Prostate gland (tissue), 2 donors: ENCODE measurements around the gene ASIC2. TPM values are rescaled to one million over a fixed set of nuclear protein-coding genes. Genes with fewer than 3 reads are reported as not detected.

Experiments
- DNase-seq: peaks from one replicate; pipeline ENCODE4 v3.0.0-alpha.2; 2019; ENCODE audit warnings: low spot score
- H3K27ac ChIP-seq, 2 donors: fragments of 200-600 bp; sonication (generic); 2 replicates each; pipeline ENCODE4 v1.5.1; 2017 to 2019
- H3K27me3 ChIP-seq: fragments of 200-600 bp; sonication (generic); replicated peaks from 2 replicates; pipeline ENCODE4 v1.5.1; 2019; ENCODE audit not compliant: insufficient read depth
- H3K36me3 ChIP-seq, 2 donors: fragments of 200-600 bp; sonication (generic); 1 replicate in 1 of 2; 2 replicates in 1 of 2; pipeline versions ENCODE4 v1.5.1 to v1.8.1; 2017 to 2019
- H3K4me1 ChIP-seq: fragments of 200-600 bp; sonication (generic); replicated peaks from 2 replicates; pipeline ENCODE4 v1.5.1; 2019
- H3K4me3 ChIP-seq, 2 donors: fragments of 200-600 bp; sonication (generic); 2 replicates each; pipeline ENCODE4 v1.5.1; 2017 to 2019
- H3K9me3 ChIP-seq: fragments of 200-600 bp; sonication (generic); 2 replicates; pipeline ENCODE4 v1.5.1; 2017
- CTCF ChIP-seq, 4 experiments: fragments of 200-600 bp in 2 of 4; fragments of 450-650 bp in 2 of 4; sonication (generic) in 2 of 4; IDR thresholded peaks; 1 replicate in 3 of 4; 2 replicates in 1 of 4; pipeline ENCODE4 v1.5.1; 2016 to 2019; ENCODE audit warnings: antibody characterized with exemption in 4 of 4, mild to moderate bottlenecking in 2 of 4, moderate library complexity in 2 of 4
- POLR2A ChIP-seq: fragments of 450-650 bp; IDR thresholded peaks from one replicate; pipeline ENCODE4 v1.6.1; 2016; ENCODE audit warnings: antibody characterized with exemption, mild to moderate bottlenecking
- POLR2AphosphoS5 ChIP-seq: sonication (generic); formaldehyde crosslinking; IDR thresholded peaks from one replicate; pipeline ENCODE4 v1.6.1; 2017; ENCODE audit warnings: antibody characterized with exemption
- WGBS: methylation state at CpG from one replicate; pipeline ENCODE4 v1.1.5; 2018; 5-methylcytosine and 5-hydroxymethylcytosine counted together
- intact Hi-C: fragments of 100-400 bp; cut with DNase I; formaldehyde crosslinking; loops from one replicate; pipeline ENCODE4 v1.14.2; 2022
- total RNA-seq, 2 donors: library from RNA; depleted of rRNA; stranded (reverse); fragments of >200 nt; gene quantifications; one replicate each; pipeline ENCODE4 v1.1.0, GENCODE V29; 2016

Gene ASIC2
- total RNA-seq, 2 donors from 2014 or later, result 3.2 TPM; not detected in 1

- TF ChIP-seq POLR2A (no peak), CTCF (IDR thresholded peaks at IDR 0.05) (no peak), POLR2AphosphoS5 (no peak)
- 62% methylated on average over 12 of the region's 12 CpGs for WGBS
- Histone ChIP-seq H3K27ac (no peak overlapping the region), H3K36me3 (no peaks in the 10 kb centered on the region), H3K27me3 (no peaks in the 10 kb centered on the region), H3K4me1 (no peaks in the 10 kb centered on the region), H3K9me3 (no peaks in the 10 kb centered on the region), H3K4me3 (no peak overlapping the region)
- DNase-seq, result no peak
- intact Hi-C loops, result no loop called here
Measured at GRCh38 chr17:33199571-33200510, 93.3 kb downstream of the ASIC2 start.

- H3K4me1 ChIP-seq, result no peaks in the 10 kb centered on the region
- no peak overlapping the region for H3K4me3 ChIP-seq
- DNase-seq, result no peak
- H3K27me3 ChIP-seq, result no peaks in the 10 kb centered on the region
- H3K27ac ChIP-seq, result no peak overlapping the region
- TF ChIP-seq POLR2AphosphoS5, result no peak
- TF ChIP-seq CTCF (IDR thresholded peaks at IDR 0.05), result no peak
- TF ChIP-seq POLR2A, result no peak
- no peaks in the 10 kb centered on the region for H3K9me3 ChIP-seq
- intact Hi-C loops, result no loop called here
- no peaks in the 10 kb centered on the region for H3K36me3 ChIP-seq
- 59% methylated on average over 5 of the region's 5 CpGs for WGBS
Measured at GRCh38 chr17:33198954-33199353, 94.1 kb downstream of the ASIC2 start.

GRCh38 chr17:33197342-33197741 lies 95.8 kb downstream of the ASIC2 start:
- TF ChIP-seq CTCF (IDR thresholded peaks at IDR 0.05) (no peak), POLR2AphosphoS5 (no peak), POLR2A (no peak)
- Histone ChIP-seq H3K4me3 (no peak overlapping the region), H3K27ac (no peak overlapping the region), H3K9me3 (no peaks in the 10 kb centered on the region), H3K4me1 (no peaks in the 10 kb centered on the region), H3K36me3 (no peaks in the 10 kb centered on the region), H3K27me3 (no peaks in the 10 kb centered on the region)
- DNase-seq, result no peak
- 79% methylated on average over 2 of the region's 2 CpGs for WGBS
- intact Hi-C loops, result no loop called here

- Histone ChIP-seq H3K27ac (no peak overlapping the region), H3K9me3 (no peaks in the 10 kb centered on the region), H3K36me3 (no peaks in the 10 kb centered on the region), H3K4me1 (no peaks in the 10 kb centered on the region), H3K4me3 (no peak overlapping the region), H3K27me3 (no peaks in the 10 kb centered on the region)
- no peak for DNase-seq
- TF ChIP-seq POLR2AphosphoS5 (no peak), POLR2A (no peak), CTCF (IDR thresholded peaks at IDR 0.05) (no peak)
- 83% methylated on average over 2 of the region's 2 CpGs for WGBS
- intact Hi-C loops, result no loop called here
Measured at GRCh38 chr17:33196883-33197282, 96.2 kb downstream of the ASIC2 start.
